ENCODE data around the gene MAGOHB.

The MAGOHB gene

GRCh38 chr12:10554228-10554755 lies 59.1 kb downstream of the MAGOHB start:
- no peak for FAIRE-seq

Data from islet of Langerhans (tissue), 1 donor.